K562 (cell line): ENCODE results near the gene C9orf40.

Experiments used
- DIDO1 ChIP-seq: fragments of 450-650 bp; IDR thresholded peaks from 2 replicates; pipeline ENCODE4 v1.6.1; 2016; ENCODE audit warnings: low read depth, missing biosample characterization, missing genetic modification characterization
- FOXM1 ChIP-seq, 2 experiments: fragments of 450-650 bp in 1 of 2; sonication (generic) in 1 of 2; formaldehyde crosslinking in 1 of 2; IDR thresholded peaks; 2 replicates each; pipeline versions ENCODE4 v1.6.1 to v1.9.0; 2017 to 2022; ENCODE audit warnings: low read depth in 2 of 2, mild to moderate bottlenecking in 2 of 2, missing genetic modification reagents in 1 of 2, moderate library complexity in 1 of 2
- PCBP2 ChIP-seq: fragments of 200-400 bp; formaldehyde crosslinking; IDR thresholded peaks from 2 replicates; pipeline ENCODE4 v1.6.1; 2018; ENCODE audit warnings: low read length, low read depth, mild to moderate bottlenecking, moderate library complexity; ENCODE audit not compliant: poor library complexity, severe bottlenecking
- SMARCE1 ChIP-seq: fragments of 450-650 bp; IDR thresholded peaks from 2 replicates; pipeline ENCODE4 v1.7.1; 2016; ENCODE audit warnings: mild to moderate bottlenecking
- ZNF57 ChIP-seq: fragments of 450-650 bp; formaldehyde crosslinking; IDR thresholded peaks from 2 replicates; pipeline ENCODE4 v1.4.0; 2020; ENCODE audit warnings: mild to moderate bottlenecking, moderate library complexity
- TF ChIP-seq, protein P1 (sequence below), 3 experiments: IDR thresholded peaks in 2 of 3; conservative IDR thresholded peaks in 1 of 3; 2 replicates each; pipeline ENCODE4 v1.5.1; 2011 to 2012; ENCODE audit warnings: low read length in 3 of 3, mild to moderate bottlenecking in 3 of 3, control low read depth in 2 of 3, improper control_type of control experiment in 1 of 3, inconsistent platforms in 1 of 3, low read depth in 1 of 3, mixed read lengths in 1 of 3, moderate library complexity in 1 of 3; ENCODE audit not compliant: insufficient read depth in 2 of 3

DNA sequence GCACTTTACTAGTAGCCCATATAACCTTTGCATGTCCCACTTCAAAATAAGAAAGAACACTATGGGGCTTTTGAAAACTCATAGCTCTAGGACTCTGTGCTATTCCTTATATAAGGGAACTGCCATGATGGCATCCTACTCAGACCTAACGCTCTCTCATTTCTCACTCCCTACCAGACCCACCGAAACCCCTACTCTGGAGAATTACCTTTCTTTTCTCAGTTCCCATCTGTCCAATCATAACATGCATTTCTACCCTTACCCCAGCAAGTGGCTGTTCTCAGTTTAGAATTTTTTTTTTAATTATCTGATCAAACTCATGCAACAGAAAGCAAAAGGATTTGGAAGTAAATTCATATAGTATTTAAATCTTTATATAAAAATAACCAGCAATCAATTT is 48.1 kb upstream of the C9orf40 start:
- TF ChIP-seq PCBP2 (no peak), FOXM1 (IDR thresholded peaks at IDR 0.05; ENCODE audit: low read depth) (no peak), FOXM1 (CRISPR knock-in tag; IDR thresholded peaks at IDR 0.05; ENCODE audit: low read depth) (no peak), SMARCE1 (no peak), ZNF57 (CRISPR knock-in tag) (no peak), DIDO1 (tag) (no peak)
- TF ChIP-seq, protein P1, sequence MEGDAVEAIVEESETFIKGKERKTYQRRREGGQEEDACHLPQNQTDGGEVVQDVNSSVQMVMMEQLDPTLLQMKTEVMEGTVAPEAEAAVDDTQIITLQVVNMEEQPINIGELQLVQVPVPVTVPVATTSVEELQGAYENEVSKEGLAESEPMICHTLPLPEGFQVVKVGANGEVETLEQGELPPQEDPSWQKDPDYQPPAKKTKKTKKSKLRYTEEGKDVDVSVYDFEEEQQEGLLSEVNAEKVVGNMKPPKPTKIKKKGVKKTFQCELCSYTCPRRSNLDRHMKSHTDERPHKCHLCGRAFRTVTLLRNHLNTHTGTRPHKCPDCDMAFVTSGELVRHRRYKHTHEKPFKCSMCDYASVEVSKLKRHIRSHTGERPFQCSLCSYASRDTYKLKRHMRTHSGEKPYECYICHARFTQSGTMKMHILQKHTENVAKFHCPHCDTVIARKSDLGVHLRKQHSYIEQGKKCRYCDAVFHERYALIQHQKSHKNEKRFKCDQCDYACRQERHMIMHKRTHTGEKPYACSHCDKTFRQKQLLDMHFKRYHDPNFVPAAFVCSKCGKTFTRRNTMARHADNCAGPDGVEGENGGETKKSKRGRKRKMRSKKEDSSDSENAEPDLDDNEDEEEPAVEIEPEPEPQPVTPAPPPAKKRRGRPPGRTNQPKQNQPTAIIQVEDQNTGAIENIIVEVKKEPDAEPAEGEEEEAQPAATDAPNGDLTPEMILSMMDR (IDR thresholded peaks at IDR 0.05 in 2 of 3, conservative IDR thresholded peaks at IDR 0.05 in 1 of 3; ENCODE audit: insufficient read depth in 2 of 3, low read depth in 1 of 3, low read length in 3 of 3): no peak
